ENCODE data around the gene ABL2.

Gene ABL2

GRCh38 chr1:179124873-179125272, 104.6 kb downstream of the ABL2 start:
- peak; percentile 47 for DNase-seq (ENCODE audit: low read depth)
- TF ChIP-seq CTCF (conservative IDR thresholded peaks at IDR 0.05; ENCODE audit: low read length): no peak
- H3K4me3 ChIP-seq (ENCODE audit: low read length): no peak overlapping the region

- peak; percentile 72 for TF ChIP-seq CTCF (conservative IDR thresholded peaks at IDR 0.05; ENCODE audit: low read length)
- DNase-seq (ENCODE audit: low read depth): peak; percentile 71
- H3K4me3 ChIP-seq (ENCODE audit: low read length): no peak overlapping the region
Measured at GRCh38 chr1:179121159-179121938, 108.1 kb downstream of the ABL2 start.

GRCh38 chr1:179120736-179121135, 108.7 kb downstream of the ABL2 start:
- H3K4me3 ChIP-seq (ENCODE audit: low read length): no peak overlapping the region
- TF ChIP-seq CTCF (conservative IDR thresholded peaks at IDR 0.05; ENCODE audit: low read length): no peak
- no peak for DNase-seq (ENCODE audit: low read depth)

GRCh38 chr1:179119513-179119912, 110.0 kb downstream of the ABL2 start:
- TF ChIP-seq CTCF (conservative IDR thresholded peaks at IDR 0.05; ENCODE audit: low read length): no peak
- H3K4me3 ChIP-seq (ENCODE audit: low read length): no peak overlapping the region
- no peak for DNase-seq (ENCODE audit: low read depth)

GRCh38 chr1:179115181-179115580, 114.3 kb downstream of the ABL2 start:
- no peak for TF ChIP-seq CTCF (conservative IDR thresholded peaks at IDR 0.05; ENCODE audit: low read length)
- DNase-seq (ENCODE audit: low read depth): no peak
- H3K4me3 ChIP-seq (ENCODE audit: low read length): no peak overlapping the region

- no peak overlapping the region for H3K4me3 ChIP-seq (ENCODE audit: low read length)
- no peak for TF ChIP-seq CTCF (conservative IDR thresholded peaks at IDR 0.05; ENCODE audit: low read length)
Measured at GRCh38 chr1:179108644-179109043, 120.8 kb downstream of the ABL2 start.

More at GRCh38 chr1:179108644-179109043, 120.8 kb downstream of the ABL2 start:
- no peak for DNase-seq (ENCODE audit: low read depth)

Data from AG10803 (cell line).